ENCODE data around the gene ZMYM2.

ZMYM2 gene

DNA sequence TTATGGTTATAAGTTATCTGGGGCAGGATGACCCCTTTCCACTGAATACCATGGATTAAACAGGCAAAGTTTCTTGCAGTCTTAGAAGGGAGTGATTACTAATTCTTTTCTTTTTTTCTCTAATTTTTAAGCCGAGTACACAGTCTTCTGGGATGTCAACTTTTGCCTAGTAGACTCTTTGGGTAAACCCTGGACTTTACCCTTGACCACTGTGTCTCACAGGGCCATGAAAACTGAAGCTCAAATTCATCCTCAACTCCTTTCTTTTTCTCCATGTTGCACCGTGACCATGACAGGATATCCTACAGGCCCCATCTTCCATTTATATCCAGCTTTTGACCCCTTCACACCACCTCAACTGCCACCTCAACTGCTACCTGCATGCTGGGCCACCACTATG, 150.5 kb downstream of the ZMYM2 start:
- no peak for DNase-seq

DNA sequence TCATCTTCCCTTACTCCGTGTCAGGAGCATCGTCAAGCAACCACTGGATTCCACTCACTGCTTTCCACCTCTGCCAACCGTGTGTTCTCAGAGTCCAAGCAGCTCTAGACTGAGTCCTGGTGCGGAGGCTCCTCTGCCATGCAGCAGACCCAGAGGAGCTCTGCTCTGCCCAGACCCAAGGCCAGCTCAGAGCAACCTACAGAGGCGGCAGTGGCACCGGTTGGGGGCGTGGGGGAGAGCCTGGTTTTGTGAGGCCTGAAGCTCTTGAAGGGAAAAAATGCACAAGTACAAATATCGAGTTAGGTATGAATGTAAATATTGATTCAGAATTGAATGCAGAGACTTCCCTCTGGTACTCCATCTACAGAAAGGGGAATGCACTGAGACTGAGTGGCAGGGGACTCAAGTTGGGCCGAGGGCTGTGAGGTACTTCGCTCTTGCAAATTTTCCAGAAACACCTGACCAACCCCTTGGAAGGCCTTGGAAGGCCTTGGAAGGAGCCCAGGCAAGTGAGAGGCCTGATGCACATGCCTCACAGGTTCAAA, 155.6 kb downstream of the ZMYM2 start:
- no peak for DNase-seq

DNA sequence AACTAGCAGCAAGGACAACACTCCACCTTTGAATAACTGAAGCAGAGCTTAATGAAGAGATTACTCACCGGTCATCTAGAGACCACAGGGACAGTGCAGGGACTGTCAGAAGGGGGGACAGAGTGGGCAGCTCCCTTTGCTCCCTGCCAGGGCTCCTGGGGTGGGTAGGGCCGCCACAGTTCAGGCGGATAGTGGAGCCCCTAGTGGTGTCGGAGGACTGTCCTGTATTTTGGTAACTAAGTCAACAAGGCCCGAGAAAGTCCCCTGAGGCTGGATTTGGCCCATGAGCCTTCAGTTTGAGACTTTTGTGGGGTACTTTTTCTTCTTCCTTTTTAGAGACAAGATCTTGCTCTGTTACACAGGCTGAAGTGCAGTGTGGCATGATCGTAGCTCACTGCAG, 157.7 kb downstream of the ZMYM2 start:
- DNase-seq = no peak

DNA sequence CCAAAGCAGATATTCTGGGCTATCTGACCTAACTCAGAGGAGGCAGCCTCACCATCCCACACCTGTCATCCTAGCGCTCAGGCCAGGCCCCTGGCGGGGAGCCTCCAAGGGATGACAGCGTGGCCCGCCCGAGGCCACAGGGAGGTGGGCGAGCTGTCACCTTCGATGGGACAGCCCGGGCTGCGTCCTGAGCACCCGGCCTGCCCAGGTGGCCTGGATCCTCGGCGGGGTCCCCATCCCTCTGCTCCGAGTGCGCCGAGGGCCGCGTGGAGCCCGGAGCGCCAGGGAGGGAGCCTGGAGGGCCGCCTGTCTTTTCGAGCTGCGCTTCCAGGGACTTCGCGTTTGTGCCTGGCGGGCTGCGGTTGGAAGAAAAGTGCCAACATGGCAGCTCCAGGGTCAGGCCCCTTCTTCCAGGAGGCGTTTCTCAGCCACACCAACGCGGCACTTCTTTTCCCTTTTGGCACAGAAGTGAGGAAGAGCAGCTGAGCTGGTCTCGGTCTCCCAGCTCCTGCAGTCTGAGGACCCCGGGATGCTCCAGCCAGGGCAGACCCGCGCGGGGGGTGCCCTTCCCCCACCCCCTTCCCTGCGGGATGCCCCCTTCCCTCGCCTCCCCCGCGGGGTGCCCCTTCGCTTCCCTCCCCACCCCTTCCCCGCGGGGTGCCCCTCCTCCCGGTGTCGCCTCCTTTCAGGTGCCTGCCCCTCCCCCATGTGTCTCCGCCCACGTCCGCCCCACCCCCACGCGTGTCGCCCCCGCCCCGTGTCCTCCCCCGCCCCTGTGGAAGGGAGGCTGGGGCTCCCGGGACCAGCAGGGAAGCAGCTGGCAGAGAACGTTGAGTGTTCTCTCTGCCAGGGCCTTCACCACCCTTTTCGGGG, 160.0 kb downstream of the ZMYM2 start:
- DNase-seq = no peak

DNA sequence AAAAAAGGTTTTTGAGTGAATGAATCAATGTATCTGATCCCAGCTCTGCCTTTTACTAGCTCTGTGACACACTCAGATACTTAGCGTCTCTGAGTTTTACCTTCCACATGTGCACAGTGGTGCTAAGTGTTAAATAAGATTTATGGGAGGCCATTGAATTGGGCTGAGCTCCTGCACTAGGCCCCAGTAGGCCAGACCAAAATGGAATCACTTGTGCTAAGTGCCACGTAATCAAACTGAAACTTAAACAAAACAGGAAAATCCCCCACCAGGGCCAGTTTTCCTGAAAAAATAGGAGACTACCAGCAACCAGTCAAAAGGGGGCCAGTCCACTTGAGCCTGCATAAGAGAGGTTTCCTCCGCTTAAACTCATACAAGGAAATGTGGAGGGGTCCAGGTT, 161.4 kb downstream of the ZMYM2 start:
- DNase-seq = no peak

DNA sequence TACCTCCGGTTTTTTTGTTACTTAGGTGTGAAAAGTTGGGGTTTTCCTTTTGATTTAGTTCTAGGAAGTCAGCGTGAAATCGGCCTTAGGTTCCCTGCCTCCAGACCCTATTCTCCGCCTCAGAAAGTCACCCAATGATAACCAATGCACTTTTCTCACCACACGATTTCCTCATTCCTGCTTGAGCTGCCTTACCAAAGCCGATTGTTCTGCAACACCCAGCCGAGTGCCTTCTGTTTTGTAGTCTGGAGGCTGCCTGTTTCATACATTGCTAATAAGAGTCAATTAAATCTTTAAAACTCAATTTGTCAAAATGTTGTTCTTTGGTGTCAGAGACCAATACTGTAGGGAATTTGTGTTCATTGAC, 162.6 kb downstream of the ZMYM2 start:
- no peak for DNase-seq

DNA sequence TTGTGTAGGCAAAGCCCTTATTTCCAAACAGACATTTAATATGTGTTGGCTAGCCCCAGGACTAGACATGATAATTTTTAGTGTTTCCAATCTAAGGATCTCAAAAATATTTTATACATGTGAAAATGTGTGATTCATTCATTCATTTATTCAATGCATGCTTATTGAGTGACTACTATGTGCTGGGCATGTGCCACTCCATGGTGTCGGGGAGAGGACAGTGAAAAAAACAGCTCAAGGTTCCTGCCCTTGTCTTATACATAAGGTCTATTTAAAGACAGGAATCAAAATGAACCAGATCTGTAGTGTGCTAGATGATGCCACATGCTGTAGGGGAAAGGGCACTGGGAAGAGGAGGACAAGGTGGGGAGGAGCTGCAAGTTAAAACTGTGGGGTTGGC, 165.8 kb downstream of the ZMYM2 start:
- DNase-seq = no peak

DNA sequence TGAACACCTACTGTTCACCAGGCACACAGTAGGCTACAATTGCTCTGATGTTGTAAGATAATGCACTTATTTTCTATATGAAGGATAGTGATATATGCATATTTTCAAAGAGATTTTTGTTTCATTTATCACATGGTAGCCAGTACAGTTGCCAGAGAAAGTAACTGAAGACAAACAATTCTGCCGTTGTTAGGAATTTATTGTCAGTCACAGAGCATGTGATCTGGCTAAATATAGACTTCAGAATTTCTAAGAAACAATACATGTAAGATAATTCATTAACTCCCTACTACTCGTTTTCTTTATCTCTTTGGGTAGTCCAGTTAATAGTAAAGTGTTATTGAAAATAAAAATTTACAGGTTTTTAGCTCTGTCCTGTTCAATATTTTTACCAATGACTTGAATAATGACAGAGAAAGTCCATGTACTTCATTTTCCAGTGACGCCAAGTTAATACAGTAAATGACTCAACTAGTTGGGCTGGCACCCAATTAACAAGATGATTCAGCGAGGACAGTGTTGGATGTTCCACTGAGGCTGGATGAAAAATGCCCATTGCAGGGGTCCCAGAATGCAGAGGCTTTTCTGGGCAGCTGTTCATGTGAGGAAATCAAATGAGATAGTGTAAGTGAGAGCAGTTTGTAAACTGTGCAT, 166.7 kb downstream of the ZMYM2 start:
- no peak for DNase-seq

DNA sequence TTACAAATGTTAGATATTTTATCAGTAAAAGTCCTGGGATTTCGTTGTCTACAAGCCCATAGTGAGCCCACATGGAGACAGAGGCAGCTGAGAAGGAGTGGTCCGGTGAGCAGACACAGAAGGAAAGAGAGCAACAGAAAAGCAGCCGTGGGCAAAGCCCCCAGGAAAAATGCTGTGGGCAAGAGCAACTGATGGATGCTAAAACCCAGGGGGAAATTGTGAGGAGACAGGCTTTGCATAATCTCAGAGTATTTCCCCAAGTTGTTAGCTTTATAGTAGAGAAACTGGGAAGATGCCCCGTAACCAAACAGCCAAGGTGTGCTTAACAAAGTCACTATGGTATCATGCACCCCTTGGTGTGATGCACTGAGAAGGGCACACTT, 167.2 kb downstream of the ZMYM2 start:
- no peak for DNase-seq

DNA sequence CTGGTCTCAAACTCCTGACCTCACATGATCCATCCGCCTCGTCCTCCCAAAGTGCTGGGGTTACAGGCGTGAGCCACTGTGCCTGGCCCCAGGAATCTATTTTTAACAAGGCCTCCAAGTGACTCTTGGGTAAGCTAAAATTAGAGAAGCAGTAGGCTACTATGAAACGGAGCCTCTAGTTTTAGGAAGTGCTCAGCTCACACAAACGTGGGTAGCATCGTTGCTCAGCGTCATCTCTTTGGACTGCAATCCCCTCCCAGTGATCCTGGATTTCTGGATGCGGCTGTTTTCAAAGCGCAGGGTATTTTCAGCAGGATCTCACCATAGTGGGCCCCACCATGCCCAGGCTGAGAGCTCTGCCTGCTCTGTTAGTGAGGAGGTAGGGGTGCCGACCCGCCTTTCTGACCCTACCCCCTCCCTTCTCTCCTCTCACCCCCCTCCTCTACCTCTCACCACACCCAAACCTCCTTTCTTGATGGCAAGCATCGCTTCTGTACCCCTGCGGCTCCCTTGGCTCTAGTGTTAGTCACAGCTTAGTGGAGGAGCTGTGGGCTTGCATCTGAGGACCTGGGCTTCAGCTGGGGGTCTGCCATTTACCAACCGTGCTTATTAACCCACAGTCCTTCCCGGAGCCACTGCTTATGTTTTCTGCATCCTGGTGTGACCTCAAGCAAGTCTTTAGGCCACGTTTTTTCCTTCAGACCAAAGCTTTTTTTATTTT, 168.2 kb downstream of the ZMYM2 start:
- DNase-seq = no peak

DNA sequence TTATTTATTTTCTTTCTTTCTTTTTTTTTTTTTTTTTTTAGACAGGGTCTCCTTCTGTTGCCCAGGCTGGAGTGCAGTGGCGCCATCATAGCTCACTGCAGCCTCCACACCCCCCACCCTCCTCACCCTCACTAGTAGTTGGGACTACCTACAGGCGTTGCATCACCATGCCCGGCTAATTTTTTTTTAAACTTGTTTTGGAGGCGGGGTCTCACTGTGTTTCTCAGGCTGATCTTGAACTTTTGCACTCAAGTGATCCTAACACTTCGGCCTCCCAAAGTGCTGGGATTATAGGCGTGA, 168.7 kb downstream of the ZMYM2 start:
- DNase-seq = no peak

DNA sequence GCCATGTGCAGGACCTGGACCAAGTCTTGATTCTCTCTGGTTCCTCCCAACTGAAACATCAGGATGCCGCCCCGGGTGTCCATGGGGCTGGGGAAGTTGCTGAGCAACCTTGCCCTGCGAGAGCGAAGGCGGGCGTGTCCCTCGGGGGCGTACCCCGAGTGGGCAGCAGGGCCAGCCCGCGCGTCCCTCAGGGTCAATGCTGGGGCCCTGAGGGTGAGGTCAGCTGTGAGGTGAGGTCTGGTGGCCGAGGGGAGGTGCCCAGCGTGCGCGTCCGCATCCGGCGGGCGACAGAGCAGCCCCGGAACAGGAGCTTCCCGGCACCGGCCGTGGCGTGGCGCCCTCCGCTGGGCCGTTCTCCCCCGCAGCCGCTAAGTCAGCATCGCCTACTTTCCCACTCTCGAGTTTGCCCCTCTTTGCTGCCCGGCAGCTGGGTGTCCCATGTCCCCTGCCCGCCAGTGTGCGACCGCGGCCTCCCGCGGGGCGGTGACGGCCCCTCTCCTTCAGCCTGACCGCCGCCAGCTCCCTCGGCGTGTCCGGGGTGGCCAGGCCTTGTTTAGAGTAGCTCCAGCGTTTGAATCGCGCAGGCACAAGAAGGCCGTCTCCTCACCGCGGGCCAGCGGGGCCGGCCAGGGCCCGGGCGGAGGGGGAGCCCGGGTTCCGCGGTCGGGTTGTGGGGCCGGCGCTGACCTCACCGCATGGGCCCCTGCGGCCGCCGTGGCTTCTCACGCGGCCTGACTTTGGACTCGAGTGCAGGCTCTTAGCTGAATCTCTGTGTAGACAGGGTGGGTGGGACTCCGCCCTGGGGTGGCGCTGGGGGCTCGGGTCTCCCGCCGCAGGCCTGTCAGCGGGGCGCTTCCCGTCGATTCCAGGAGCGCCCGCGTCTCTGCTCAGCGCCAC, 169.3 kb downstream of the ZMYM2 start:
- no peak for DNase-seq

DNA sequence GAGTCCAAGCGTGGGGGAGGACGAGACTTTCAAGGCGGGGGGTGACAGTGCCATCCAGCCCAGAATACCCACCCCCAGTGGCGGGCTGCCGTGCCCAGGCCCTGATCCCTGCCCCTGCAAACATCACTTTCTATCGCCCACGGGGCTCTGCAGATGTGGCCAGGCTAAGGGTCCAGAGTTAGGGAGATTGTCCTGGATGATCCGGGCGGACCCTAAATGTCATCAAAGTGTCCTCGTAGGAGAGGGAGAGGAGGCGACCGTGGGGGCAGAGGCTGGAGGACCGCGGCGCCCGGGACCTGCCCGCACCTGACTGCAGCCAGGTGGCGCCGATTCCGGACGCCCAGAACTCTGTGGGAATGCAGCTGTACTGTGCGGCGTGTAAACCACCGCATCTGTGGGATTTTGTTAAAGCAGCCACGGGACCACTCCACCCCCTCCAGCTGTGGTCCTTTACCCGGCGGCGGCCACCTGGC, 170.0 kb downstream of the ZMYM2 start:
- no peak for DNase-seq

DNA sequence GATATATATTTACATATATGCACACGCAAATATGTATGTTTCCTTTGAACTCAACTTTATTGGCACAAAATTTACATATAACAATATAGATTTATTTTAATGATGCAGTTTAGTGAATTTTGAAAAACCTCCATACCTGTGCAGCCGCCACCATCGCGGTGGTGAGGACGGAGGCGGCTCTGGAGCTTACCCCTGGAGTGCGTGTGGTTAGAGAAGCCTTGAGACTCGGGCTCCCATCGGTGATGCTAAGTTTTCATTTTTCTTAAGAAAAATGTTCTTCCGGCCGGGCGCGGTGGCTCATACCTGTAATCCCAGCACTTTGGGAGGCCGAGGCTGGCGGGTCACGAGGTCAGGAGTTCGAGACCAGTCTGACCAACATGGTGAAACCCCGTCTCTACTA, 170.5 kb downstream of the ZMYM2 start:
- DNase-seq = no peak

DNA sequence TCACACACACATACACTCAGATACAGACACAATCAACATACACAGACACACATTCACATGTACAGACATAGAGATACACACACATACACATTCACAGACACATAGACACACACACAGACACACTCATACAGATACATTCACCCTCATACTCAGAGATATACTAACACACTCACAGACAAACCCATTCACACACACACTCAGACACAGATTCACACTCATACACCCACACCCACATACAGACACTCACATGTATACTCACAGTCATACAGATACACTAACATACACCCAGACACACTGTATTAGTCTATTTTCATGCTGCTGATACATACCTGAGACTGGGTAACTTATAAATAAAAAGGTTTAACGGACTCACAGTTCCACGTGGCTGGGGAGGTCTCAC, 171.5 kb downstream of the ZMYM2 start:
- DNase-seq = no peak

DNA sequence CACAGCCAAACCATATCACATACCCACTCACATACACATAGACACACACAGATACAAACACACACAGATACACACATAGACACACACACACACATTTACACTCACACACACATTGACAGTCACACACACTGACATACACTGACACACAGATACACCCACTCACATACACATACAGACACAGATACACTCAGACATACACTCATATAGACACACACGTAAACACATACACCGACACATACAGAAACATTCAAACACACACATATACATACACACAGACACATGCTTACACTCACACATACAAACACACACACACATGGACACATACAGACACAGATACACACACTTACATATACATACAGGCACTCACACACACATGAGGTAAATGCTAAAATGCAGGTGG, 172.1 kb downstream of the ZMYM2 start:
- DNase-seq = no peak

DNA sequence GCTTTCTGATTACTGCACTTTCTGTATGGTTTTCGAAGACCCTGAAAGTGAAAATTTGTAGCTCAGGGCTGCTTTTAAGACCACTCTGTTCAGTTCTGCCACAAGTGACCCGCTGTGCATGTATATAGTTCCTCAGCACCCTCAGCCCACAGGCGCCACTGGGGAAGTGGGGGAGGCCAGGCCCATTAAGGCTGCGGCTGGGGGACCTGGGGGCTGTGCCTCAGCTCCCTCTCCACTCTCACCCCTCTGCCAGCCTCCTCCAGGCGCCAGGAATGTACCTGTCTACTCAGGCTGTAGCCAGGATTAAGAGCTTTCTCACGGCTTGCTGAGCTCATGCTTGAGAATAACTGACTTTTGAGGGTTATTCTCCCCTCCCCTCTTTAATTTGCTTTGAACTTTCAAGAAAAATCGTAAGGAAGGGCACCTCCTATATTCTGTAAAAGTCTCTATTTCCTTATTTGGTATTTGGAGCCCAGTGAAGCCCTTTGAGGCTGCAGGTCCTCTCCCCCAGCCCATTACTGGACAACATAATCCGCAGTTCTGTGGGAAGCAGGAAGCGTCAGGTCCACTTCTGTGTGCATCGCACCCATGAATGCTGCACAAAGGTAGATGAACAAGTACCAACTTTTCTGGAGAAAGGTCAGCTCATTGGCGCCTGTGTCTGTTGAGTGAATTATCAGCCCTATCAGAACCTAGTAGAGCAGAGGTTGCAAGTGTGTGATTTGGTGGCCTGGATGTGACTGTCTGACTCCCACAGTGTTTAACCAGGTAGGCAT, 172.7 kb downstream of the ZMYM2 start:
- no peak for DNase-seq

DNA sequence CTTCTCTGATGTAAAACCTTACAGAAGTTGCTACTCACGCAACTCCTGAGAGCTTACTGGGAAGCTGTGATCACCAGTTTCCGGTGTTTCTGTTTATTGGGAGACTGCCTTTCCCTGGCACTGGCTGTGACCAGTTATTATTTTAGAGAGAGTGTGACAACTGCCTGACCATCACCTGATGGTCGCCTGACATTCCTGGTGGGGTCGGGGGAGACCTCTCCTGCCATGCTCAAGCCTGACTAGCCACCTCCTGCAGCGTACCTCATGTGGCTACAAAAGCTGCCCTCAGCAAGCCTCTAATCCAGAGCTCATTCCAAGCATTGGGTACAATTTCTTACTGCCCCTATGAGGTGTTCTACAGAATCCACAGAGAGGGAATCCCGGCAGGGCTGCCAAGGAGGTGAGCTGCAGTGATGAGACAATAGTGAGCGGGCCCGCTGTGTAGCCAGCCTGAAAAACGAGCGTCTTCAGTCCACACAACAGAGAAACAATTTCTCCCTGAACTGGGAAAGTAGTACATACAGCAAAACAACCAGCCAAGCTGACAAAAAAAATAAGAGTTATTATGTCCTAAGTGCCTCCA, 173.6 kb downstream of the ZMYM2 start:
- DNase-seq = no peak

DNA sequence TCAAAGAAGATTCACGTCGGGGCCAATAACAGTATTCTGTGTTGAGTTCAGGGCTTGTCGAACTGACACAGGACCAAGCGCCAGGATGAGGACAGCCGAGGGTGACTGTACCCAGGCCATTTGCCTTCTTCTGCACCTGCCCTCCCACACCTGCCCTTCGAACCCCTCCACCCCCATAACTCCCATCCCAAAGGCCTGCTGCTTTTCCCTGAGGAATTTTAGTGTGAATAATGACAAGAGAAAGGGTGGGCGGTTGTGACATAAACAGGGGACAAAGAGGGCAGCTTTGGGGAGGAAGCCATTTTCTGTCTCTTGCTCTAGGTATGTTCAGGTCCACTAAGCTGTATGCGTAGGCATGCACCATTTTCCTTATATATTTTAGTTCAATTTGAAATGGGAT, 176.2 kb downstream of the ZMYM2 start:
- no peak for DNase-seq

DNA sequence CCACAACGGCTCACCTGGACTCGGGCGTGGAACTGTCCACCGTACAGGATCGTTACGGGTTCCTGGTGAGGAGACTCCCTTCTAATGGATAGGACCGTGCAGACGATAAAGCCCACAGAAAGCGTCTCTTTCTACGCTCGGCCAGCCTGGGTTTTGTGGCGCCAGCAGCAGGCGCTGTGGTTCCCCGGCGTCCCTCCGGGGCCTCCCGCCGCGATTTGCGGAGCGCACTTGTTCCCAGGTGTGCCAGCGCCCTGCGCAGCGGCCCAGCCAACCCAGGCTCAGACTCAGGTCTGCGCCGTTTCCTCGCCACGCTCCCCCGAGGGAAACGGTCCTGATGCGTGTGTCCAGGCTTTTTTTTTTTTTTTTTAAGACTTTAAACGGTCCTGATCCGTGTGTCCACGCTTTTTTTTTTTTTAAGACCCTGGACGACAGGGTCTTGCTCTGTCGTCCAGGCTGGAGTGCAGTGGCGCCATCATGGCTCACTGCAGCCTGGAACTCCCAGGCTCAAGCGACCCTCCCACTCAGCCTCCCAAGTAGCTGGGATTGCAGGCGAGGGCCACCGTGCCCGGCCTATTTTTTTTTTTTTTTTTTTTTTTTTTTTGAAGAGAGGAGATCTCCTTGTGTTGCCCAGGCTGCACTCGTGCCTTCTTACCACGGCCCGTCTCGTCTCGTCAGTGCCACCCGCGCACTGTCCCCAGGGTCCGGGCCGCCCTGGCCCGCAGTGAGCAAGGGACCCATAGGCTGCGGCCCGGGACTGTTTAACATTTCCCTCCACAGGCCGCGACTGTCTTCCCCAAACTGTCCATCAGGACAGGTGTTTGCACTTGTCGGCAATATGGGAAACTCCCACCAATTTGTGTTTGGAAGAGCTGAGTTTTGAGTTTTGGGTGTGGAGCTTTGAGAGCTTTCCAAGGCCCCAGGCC, 178.5 kb downstream of the ZMYM2 start:
- DNase-seq = no peak

Data from NCI-H446 treated with DMSO at 0.1 percent for 48 hours (cell line).